Psoas muscle (tissue), 8 donors: ENCODE data around the gene DALRD3. TPM values are rescaled to one million over a fixed set of nuclear protein-coding genes. Genes with fewer than 3 reads are reported as not detected.

Source experiments
- ATAC-seq, 4 donors: fragments of 200-7000 bp; cut with Tn5 transposase; one replicate each; pipeline ENCODE4 v1.9.1; 2020; ENCODE audit warnings: moderate library complexity in 3 of 4, mild to moderate bottlenecking in 2 of 4
- DNase-seq, 2 donors: peaks; one replicate each; pipeline ENCODE4 v3.0.0-alpha.2; 2020
- H3K27ac ChIP-seq: fragments of 200-600 bp; one replicate; pipeline ENCODE4 v1.8.0; 2022
- H3K27me3 ChIP-seq, 3 donors: fragments of 200-600 bp in 1 of 3; one replicate each; pipeline versions ENCODE4 v1.6.1 to v1.8.0; 2013 to 2022; ENCODE audit warnings: low read length in 2 of 3, mild to moderate bottlenecking in 2 of 3, moderate library complexity in 1 of 3; ENCODE audit not compliant: insufficient read depth in 3 of 3
- H3K36me3 ChIP-seq, 2 donors: fragments of 200-600 bp in 1 of 2; one replicate each; pipeline versions ENCODE4 v1.6.1 to v1.8.0; 2013 to 2022; ENCODE audit warnings: low read depth in 1 of 2, mild to moderate bottlenecking in 1 of 2, moderate library complexity in 1 of 2; ENCODE audit not compliant: insufficient read depth in 1 of 2
- H3K4me1 ChIP-seq: fragments of 200-600 bp; one replicate; pipeline ENCODE4 v1.8.0; 2022
- H3K4me3 ChIP-seq: fragments of 200-600 bp; one replicate; pipeline ENCODE4 v1.8.0; 2022; ENCODE audit warnings: mild to moderate bottlenecking
- H3K9me3 ChIP-seq: fragments of 200-600 bp; one replicate; pipeline ENCODE4 v1.8.0; 2022
- CTCF ChIP-seq: fragments of 200-600 bp; IDR thresholded peaks from one replicate; pipeline ENCODE4 v1.8.0; 2022; ENCODE audit warnings: antibody characterized with exemption
- WGBS, 3 donors: extraction: QIAGEN DNeasy Blood & Tissue Kit; methylation state at CpG; one replicate each; pipeline versions ENCODE4 v1.1.6 to v1.1.7; 2013; 5-methylcytosine and 5-hydroxymethylcytosine counted together
- intact Hi-C, 2 donors: fragments of 100-400 bp; cut with DNase I; formaldehyde crosslinking; loops; one replicate each; pipeline versions ENCODE4 v1.11.0 to v1.14.2; 2022
- polyA plus RNA-seq, 3 donors: library from polyadenylated mRNA; stranded (reverse); fragments of 200-250 nt; gene quantifications; one replicate each; pipeline ENCODE4 v1.2.3, GENCODE V29; 2013
- total RNA-seq, 4 donors: library from RNA; stranded (reverse); fragmentation: NEBNext Ultra II Directional in 2 of 4; extraction: Animal tissue kit (Norgen Biotek cat#: 25700) in 2 of 4; gene quantifications; one replicate each; pipeline versions ENCODE4 v1.2.1 to v1.2.4, GENCODE V29; 2021 to 2023
- donor health status: healthy with polysubstance abuse.
- donor health status: DM: no; HTN: no; CAD: no; lungs with moderate emphysema.
- donor health status: Bipolar disorder and iron deficiency.
- donor health status: healthy.
- donor health status: DM: yes; HTN: yes; CAD: no.
- donor health status: DM: no; HTN: no; CAD: no.
- donor health status: DM: no; HTN: no; CAD: no.
- donor health status: DM: yes; HTN: yes; CAD: no.

The DALRD3 gene
- total and polyA plus RNA-seq, 7 donors: 7.5 to 19.9 (median 10.4) TPM

- no peaks in the 10 kb centered on the region for H3K27me3 ChIP-seq
- peaks cover 17% of the 10 kb centered on the region for H3K4me1 ChIP-seq
- DNase-seq: no peak
- intact Hi-C loops: no loop called here
- TF ChIP-seq CTCF: no peak
- H3K9me3 ChIP-seq: no peaks in the 10 kb centered on the region
- WGBS, 3 donors: 96 to 100% (median 97%) methylated on average over 3 of the region's 3 CpGs
- no peak for ATAC-seq
- peaks cover 0 to 3% of the 10 kb centered on the region in 2 donors for H3K36me3 ChIP-seq
- no peak overlapping the region for H3K4me3 ChIP-seq
- peak overlapping the region; percentile 16 for H3K27ac ChIP-seq
These were observed 13.1 kb downstream of the DALRD3 start for GRCh38 chr3:49005303-49005680.

GRCh38 chr3:49004352-49005302, 13.8 kb downstream of the DALRD3 start:
- Histone ChIP-seq H3K27me3 (no peaks in the 10 kb centered on the region), H3K4me1 (peaks cover 17% of the 10 kb centered on the region), H3K36me3 (peaks cover 0 to 3% of the 10 kb centered on the region in 2 donors), H3K27ac (no peak overlapping the region), H3K9me3 (no peaks in the 10 kb centered on the region), H3K4me3 (no peak overlapping the region)
- TF ChIP-seq CTCF: no peak
- DNase-seq: no peak
- WGBS, 3 donors: 85 to 89% (median 89%) methylated on average over 16 of the region's 16 CpGs
- intact Hi-C loops: no loop called here
- ATAC-seq: no peak

- Histone ChIP-seq H3K9me3 (no peaks in the 10 kb centered on the region), H3K27ac (no peak overlapping the region), H3K4me1 (peaks cover 3% of the 10 kb centered on the region), H3K36me3 (peaks cover 2 to 9% of the 10 kb centered on the region in 2 donors), H3K4me3 (no peak overlapping the region), H3K27me3 (no peaks in the 10 kb centered on the region)
- intact Hi-C loops: no loop called here
- DNase-seq: no peak
- WGBS, 3 donors: 79 to 91% (median 80%) methylated on average over 6 of the region's 6 CpGs
- no peak for TF ChIP-seq CTCF
- ATAC-seq: no peak
These were observed 17.2 kb downstream of the DALRD3 start for GRCh38 chr3:49001155-49001554.

GRCh38 chr3:48999085-48999858, 19.1 kb downstream of the DALRD3 start:
- no peaks in the 10 kb centered on the region for H3K9me3 ChIP-seq
- ATAC-seq: no peak
- H3K27ac ChIP-seq: no peak overlapping the region
- intact Hi-C loops: no loop called here
- peaks cover 2 to 9% of the 10 kb centered on the region in 2 donors for H3K36me3 ChIP-seq
- no peaks in the 10 kb centered on the region for H3K4me1 ChIP-seq
- TF ChIP-seq CTCF: no peak
- DNase-seq: no peak
- no peaks in the 10 kb centered on the region for H3K27me3 ChIP-seq
- H3K4me3 ChIP-seq: no peak overlapping the region
- 75 to 85% (median 80%) methylated on average over 8 of the region's 8 CpGs for WGBS, 3 donors
